HG03460 (cell line): ENCODE measurements around the gene TMC3.
"Not testable (repeated sequence)": the region's sequence is repeated elsewhere in the genome, so short reads cannot be mapped to it uniquely, and the experiment has no call there.

Experiments
- ATAC-seq: cut with Tn5 transposase; IDR thresholded peaks from one replicate; pipeline ENCODE4 v1.9.1; 2021; ENCODE audit not compliant: unreplicated experiment

TMC3 gene

DNA sequence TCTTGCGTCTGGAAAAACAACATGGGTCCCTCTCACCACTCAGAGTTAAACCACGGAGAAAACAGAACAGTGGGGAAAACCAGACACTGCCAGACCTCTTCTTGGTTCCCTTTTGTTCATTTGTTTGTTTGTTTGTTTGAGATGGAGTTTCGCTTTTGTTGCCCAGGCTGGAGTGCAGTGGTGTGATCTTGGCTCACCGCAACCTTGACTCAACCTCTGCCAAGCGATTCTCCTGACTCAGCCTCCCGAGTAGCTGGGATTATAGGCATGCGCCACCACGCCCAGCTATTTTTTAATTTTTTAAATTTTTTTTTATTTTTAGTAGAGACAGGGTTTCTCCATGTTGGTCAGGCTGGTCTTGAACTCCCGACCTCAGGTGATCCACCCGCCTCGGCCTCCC lies 25.3 kb downstream of the TMC3 start:
- not testable (repeated sequence) for ATAC-seq

DNA sequence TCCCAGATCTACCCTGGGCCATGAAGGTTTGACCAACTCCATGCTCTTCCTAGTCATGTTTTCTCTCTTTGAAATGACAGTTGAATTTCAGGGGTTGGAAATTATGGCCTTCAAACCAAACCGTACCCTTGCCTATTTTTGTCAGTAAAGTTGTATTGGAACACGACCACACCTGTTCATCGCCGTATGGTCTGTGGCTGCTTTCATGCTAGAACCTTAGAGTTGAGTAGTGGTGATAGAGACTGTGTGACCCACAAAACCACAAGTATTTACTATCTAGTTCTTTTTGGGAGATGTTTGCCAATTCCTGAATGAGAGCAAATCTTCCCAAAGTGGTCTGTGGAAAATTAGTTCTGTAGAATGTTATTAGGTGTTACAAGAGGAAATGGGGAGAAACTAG lies 26.1 kb downstream of the TMC3 start:
- ATAC-seq = no peak

DNA sequence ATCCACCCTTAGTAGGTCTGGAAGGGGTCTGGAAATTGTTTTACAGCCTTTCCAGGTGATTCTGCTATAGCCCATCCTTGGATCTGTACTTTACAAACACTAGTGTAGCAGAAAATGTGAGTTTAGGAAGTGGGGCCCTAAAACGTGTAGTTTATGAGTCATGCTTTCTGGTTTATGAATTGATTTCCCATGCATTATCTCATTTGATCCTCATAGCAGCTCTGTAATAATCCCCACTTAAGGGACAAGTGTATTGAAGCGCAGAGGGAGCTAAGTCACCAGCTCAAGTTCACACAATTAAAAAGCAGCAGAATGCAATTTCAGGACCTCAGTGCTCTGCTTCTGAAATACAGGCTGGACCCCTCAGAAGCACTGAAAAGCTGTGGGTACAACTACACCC lies 27.4 kb downstream of the TMC3 start:
- ATAC-seq = no peak

- ATAC-seq = no peak
Measured at GRCh38 chr15:81343371-81343770, 30.6 kb downstream of the TMC3 start.

DNA sequence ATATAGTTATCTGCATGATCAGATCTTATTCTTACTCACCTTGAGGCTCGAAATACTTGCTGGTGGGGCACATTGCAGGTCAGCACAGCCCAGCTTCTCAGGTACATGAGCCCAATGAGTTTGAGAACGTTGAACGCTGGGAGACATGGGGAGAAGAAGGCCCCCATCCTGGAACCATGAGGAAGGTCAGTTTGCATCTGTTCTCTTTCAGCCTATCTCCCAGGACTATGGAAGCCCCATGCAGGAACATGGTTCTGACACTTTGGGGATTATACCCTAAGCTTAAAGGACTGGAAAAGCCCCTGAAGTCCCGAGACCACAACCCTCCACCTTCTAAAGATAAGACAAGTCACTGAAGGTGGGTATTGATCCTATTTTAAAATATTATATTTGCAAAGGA lies 32.7 kb downstream of the TMC3 start:
- no peak for ATAC-seq

DNA sequence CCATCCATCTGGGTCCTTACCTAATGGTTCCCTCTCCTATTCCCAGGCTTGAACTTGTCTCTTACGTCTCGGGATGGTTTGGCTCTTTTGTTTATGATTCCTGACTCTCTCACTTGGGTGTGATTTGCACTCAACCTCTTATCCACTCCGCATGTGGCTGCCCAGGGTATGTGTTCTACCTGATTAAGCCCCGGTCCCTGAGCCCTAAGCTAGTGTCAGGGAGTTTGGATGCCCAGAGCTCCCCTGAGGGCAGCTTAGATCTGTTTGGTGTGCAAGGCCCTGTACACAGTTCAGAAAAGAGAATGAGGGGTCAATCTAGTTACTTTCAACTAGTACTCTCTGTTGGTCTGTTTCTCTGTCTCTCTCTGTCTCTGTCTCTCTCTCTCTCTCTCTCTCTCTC lies 34.2 kb downstream of the TMC3 start:
- no peak for ATAC-seq

DNA sequence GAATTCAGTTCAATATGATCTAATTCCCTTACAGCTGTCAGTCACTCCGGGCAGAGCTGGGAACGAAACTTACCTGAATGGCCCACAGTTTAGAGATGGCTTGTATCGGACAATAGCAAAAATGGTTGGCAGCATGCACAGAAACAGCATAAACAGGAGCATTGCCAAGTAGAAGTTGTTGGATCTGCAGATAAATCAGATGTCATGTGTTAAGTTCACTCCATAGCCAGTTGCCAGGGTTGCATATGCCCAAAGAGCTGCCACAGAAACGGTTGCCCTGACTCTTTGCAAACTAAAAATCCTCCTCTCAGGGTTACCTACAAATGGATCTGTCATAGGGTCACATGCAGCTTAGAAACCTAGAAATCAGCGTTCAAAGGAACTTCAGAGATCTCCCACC lies 34.7 kb downstream of the TMC3 start:
- no peak for ATAC-seq

DNA sequence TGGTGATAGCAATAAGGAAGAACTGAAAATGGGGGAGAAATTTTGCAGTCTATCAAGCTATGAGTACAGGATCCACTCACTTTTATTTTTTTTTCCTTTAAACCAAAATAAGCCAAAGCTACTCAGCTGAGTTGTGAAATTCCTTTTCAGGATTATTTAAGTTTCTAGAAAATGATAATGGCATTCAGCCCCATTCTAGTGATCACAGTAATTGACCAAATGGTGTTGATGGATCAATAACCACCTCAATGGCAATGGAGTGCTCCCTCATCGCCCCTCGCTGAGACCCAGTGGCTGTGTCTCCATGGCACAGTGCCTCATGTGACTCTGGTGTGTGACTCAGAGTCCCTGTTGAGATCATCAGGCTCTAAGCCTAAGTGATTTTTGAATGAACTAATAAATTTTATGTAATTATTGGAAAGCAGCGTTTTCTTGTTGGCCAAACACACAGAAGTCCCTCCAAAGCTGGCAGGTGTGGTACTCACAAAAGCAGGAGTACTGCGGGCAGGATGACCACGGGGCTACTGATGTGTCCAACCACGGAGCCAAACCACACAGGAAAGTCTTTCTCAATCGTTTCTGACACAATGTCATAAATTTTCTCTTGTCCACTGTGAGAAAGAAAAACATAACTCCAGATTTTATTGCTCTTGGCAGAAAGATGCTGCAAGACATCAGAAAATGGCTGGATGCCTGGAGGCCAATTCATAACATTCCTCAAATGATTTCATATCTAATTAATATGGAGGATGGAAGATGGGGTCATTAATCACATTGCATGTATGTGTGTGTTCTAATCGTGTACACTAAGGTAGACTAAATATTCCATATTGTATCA lies 35.6 kb downstream of the TMC3 start:
- no peak for ATAC-seq

DNA sequence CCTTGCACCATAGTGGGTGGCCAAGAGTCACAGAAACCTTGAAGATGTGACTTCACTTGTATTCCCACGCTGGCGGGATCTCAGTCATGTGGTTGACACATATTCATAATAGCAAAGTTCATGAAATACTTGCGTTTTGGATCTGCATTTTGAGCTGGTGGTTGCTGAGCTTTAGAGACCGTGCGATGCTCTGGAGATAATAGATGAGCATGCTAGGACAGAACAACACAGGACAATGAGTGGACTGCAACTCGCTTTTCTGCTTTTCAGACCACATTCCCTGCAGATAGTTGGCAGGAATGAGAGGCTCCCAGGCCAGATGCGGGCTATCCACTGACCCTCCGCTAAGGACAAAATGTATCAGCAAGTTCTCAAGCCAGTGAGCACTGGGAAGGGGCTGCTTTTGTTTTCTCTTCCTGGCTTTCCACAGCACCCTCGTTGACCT lies 36.3 kb downstream of the TMC3 start:
- ATAC-seq = no peak

DNA sequence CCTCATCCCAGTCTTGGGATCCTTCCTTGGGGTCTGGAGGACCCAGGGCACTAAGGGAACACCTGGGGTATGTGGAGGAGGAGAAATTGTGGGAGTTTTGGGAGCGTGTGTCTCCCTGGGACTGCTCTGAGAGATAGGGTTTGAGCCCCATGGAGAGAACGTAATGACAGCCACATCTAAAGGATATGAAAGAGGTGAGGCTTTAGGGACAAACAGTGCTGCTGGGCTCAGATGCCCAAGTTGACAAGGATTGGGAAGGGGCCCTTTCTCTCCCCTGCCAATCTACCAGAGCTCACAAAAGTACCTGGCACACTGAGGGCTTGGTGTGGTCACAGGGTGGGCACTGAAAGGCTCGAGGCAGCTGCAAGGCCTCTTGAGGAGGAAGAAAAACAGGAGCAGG lies 36.8 kb downstream of the TMC3 start:
- no peak for ATAC-seq

GRCh38 chr15:81336568-81336967 lies 37.4 kb downstream of the TMC3 start:
- no peak for ATAC-seq

- no peak for ATAC-seq
Measured at GRCh38 chr15:81335631-81336030, 38.4 kb downstream of the TMC3 start.

DNA sequence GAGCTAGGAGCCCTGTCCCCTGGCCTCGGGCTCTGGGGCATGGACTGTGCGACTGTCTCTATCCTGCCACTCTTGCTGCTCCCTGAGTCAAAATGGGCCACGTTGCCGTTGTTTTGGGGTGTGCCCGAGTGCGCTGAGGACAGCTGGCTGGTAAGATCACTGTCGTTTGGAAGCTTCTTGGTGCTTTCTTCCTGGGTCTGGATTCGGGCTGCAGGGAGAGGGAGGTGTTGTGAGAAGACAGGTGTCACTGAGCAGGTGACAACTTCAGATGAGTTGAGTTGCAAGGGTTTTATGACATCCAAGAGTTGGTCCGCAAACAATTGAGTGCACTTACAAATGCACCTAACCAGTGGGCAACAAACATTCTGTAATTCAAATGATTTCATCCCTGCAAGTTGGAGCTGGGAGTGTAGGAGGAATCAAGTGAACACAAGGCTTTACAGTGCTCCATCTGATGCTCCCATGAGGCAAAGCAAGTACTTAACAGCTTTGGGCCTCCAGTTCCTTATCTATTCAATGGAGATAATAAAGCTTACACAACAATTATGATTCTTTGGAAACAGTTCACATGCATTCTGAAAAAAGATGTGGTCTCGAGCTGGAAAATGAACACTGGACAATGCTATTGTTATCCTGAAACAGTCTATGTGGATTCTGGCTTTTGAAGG lies 39.1 kb downstream of the TMC3 start:
- no peak for ATAC-seq

GRCh38 chr15:81333363-81333762 lies 40.6 kb downstream of the TMC3 start:
- ATAC-seq = no peak

DNA sequence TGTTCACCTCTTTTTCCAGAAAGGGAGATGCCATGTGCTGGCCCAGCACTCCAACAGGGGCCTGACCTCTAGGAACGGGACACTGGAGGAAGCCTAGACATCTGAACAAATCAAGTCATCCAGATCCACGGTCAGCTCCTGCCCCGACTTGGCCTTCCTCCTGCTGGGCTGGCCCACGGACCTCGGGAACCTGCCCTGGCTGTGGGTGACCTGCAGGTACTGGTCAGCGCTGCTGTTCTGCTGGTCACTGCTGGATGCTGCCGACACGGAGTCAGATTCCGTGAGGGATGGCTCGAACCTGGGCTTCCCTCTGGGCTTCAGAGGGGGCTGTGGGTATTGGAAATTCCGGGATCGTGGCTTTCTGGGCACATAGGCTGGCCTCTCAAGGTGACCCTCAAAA lies 41.7 kb downstream of the TMC3 start:
- no peak for ATAC-seq

GRCh38 chr15:81331600-81331999 lies 42.4 kb downstream of the TMC3 start:
- ATAC-seq = no peak

- ATAC-seq = not testable (repeated sequence)
Measured at GRCh38 chr15:81331141-81331540, 42.9 kb downstream of the TMC3 start.

GRCh38 chr15:81330366-81331090 lies 43.5 kb downstream of the TMC3 start:
- ATAC-seq = no peak

DNA sequence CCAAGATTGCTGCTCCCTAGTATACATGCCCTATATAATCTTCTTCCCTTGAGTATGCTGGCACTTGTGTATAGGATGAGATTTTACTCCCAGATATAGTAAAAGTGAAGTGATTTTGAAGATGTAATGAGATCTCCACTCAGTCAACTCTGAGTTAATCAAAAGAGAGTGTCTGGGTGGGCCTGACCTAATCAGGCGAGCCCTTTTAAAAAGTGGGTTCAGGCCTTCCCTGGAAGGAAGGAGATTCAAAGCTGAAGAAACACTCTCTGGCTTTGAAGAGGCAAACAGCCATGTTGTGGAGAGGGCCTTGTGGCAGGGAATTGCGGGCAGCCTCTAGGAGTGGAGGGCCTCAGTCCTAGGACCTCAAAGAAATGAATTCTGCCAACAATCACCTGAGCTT lies 44.6 kb downstream of the TMC3 start:
- ATAC-seq = no peak

DNA sequence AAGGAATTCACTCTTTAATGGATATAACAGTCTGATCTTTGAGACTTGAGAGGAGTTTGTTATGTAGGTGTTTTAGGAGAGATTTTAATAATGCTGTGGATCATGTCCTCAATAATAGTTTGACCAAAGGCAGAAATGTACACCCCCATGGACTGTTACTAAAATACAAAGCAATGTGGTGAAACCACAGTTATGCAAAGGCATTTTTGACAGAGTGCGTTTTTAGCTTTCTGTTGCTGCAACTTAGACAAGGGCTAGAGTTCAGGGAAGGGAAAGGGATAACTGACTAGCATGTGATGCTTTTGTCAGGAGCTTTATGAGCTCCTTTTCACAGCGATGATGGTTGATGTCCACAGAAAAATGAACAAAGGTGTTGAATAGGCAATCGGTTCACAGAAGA lies 46.5 kb downstream of the TMC3 start:
- no peak for ATAC-seq

GRCh38 chr15:81326466-81327212 lies 47.4 kb downstream of the TMC3 start:
- no peak for ATAC-seq
